Activated CD8-positive, alpha-beta T cell treated with anti-CD3 and anti-CD28 coated beads, Interleukin-2, amount 10 ng/mL, durations not matched to agents 7 days and 5 days (primary cell): ENCODE measurements around the gene SHROOM1. TPM values are rescaled to one million over a fixed set of nuclear protein-coding genes. Genes with fewer than 3 reads are reported as not detected.

Experiments
- ATAC-seq: fragments of 150-1000 bp; cut with Tn5 transposase; one replicate; pipeline ENCODE4 v1.10.0; 2021; ENCODE audit warnings: moderate library complexity
- CTCF ChIA-PET: fragments of 350-600 bp; sonication (Branson Sonifier 250); formaldehyde crosslinking; loops from one replicate; lab custom pipeline; 2021; ENCODE audit warnings: antibody characterized with exemption; lab: Charles Lee
- POLR2A ChIA-PET: fragments of 350-600 bp; sonication (Branson Sonifier 250); formaldehyde crosslinking; loops from one replicate; lab custom pipeline; 2021; ENCODE audit warnings: antibody characterized with exemption; lab: Charles Lee
- DNase-seq: peaks from one replicate; pipeline ENCODE4 v3.0.0-alpha.2; 2020
- H3K27ac Mint-ChIP-seq: one replicate; pipeline ENCODE4 v1.8.0; 2021; ENCODE audit warnings: mild to moderate bottlenecking, mixed read lengths
- H3K27me3 Mint-ChIP-seq: one replicate; pipeline ENCODE4 v1.8.0; 2021; ENCODE audit warnings: low read depth, mixed read lengths
- H3K36me3 Mint-ChIP-seq: one replicate; pipeline ENCODE4 v1.8.0; 2021; ENCODE audit warnings: low read depth, mixed read lengths
- H3K4me1 Mint-ChIP-seq: one replicate; pipeline ENCODE4 v1.8.0; 2021; ENCODE audit warnings: low read depth, mixed read lengths
- H3K4me3 Mint-ChIP-seq: one replicate; pipeline ENCODE4 v1.8.0; 2021; ENCODE audit warnings: mild to moderate bottlenecking, mixed read lengths
- H3K9me3 Mint-ChIP-seq: one replicate; pipeline ENCODE4 v1.8.0; 2022; ENCODE audit warnings: mixed read lengths; ENCODE audit not compliant: insufficient read depth
- total RNA-seq, 2 experiments: library from RNA; stranded (reverse); gene quantifications; one replicate each; pipeline ENCODE4 v1.2.3, GENCODE V29; 2021

SHROOM1 gene
- total RNA-seq, 2 experiments from 2014 or later: 2.9 to 3.3 TPM

DNA sequence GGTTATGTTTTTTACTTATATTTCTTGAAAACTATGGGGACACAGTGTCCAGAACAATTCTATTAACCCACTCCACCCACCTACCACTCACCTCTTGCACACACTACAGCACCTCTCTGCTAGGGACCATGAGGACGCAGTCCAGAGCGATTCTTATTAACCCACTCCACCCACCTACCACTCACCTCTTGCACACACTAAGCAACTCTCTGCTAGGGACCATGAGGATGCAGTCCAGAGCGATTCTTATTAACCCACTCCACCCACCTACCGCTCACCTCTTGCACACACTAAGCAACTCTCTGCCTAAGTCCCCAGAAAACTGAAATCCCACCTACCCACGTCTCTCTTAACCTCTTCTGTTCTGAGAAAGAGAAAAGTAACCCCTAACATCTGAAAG is 2.2 kb upstream of the SHROOM1 start:
- Mint-ChIP-seq H3K4me1 (peaks cover 14% of the 10 kb centered on the region), H3K27me3 (peaks cover 22% of the 10 kb centered on the region), H3K9me3 (no peaks in the 10 kb centered on the region), H3K36me3 (no peaks in the 10 kb centered on the region), H3K4me3 (no peak overlapping the region), H3K27ac (no peak overlapping the region)
- CTCF ChIA-PET: interaction anchor here (1.4 to 8.0 kb wide), 2 partner anchors 12 to 51 kb away, joined by 3 to 62 read pairs; no protein-coding TSS in a partner anchor
- DNase-seq (no peak), ATAC-seq (no peak)
- POLR2A ChIA-PET: no interaction called here

GRCh38 chr5:132831095-132831860 is 831 bp upstream of the SHROOM1 start:
- Mint-ChIP-seq H3K9me3 (no peaks in the 10 kb centered on the region), H3K27me3 (peaks cover 31% of the 10 kb centered on the region), H3K4me3 (peak overlapping the region; percentile 70), H3K36me3 (no peaks in the 10 kb centered on the region), H3K4me1 (peaks cover 16% of the 10 kb centered on the region), H3K27ac (peak overlapping the region; percentile 72)
- ChIA-PET POLR2A (interaction anchor here (0.7 to 1.7 kb wide), 2 partner anchors 56 to 220 kb away, joined by 3 to 4 read pairs; partner anchors contain the start of gene HSPA4), CTCF (interaction anchor here (4.5 to 8.0 kb wide), 3 partner anchors 11 to 52 kb away, joined by 25 to 62 read pairs (median 35); no protein-coding TSS in a partner anchor)
- DNase-seq (no peak), ATAC-seq (no peak)

GRCh38 chr5:132829742-132830435 is 558 bp downstream of the SHROOM1 start:
- DNase-seq (peak; percentile 81), ATAC-seq (peak; percentile 88)
- no peaks in the 10 kb centered on the region for H3K36me3 Mint-ChIP-seq
- peaks cover 24% of the 10 kb centered on the region for H3K4me1 Mint-ChIP-seq
- ChIA-PET CTCF (interaction anchor here (0.6 to 8.0 kb wide), 16 partner anchors 10 to 444 kb away, joined by 3 to 62 read pairs (median 4); partner anchors contain the start of gene KIF3A), POLR2A (no interaction called here)
- H3K27ac Mint-ChIP-seq: peak overlapping the region; percentile 72
- H3K27me3 Mint-ChIP-seq: peaks cover 31% of the 10 kb centered on the region
- no peaks in the 10 kb centered on the region for H3K9me3 Mint-ChIP-seq
- peak overlapping the region; percentile 81 for H3K4me3 Mint-ChIP-seq

GRCh38 chr5:132828846-132829494 is 1.5 kb downstream of the SHROOM1 start:
- H3K4me3 Mint-ChIP-seq: peak overlapping the region; percentile 81
- ChIA-PET POLR2A (interaction anchor here (2.3 kb wide), 1 partner anchor 38 kb away, joined by 7 read pairs; the partner anchor contains the start of genes GDF9 and UQCRQ), CTCF (interaction anchor here (0.9 to 8.0 kb wide), 18 partner anchors 9 to 443 kb away, joined by 3 to 62 read pairs (median 5); partner anchors contain the start of genes KIF3A and SEPTIN8)
- H3K9me3 Mint-ChIP-seq: no peaks in the 10 kb centered on the region
- no peak overlapping the region for H3K27ac Mint-ChIP-seq
- no peaks in the 10 kb centered on the region for H3K36me3 Mint-ChIP-seq
- H3K4me1 Mint-ChIP-seq: peaks cover 31% of the 10 kb centered on the region
- ATAC-seq (no peak), DNase-seq (no peak)
- H3K27me3 Mint-ChIP-seq: peaks cover 33% of the 10 kb centered on the region

DNA sequence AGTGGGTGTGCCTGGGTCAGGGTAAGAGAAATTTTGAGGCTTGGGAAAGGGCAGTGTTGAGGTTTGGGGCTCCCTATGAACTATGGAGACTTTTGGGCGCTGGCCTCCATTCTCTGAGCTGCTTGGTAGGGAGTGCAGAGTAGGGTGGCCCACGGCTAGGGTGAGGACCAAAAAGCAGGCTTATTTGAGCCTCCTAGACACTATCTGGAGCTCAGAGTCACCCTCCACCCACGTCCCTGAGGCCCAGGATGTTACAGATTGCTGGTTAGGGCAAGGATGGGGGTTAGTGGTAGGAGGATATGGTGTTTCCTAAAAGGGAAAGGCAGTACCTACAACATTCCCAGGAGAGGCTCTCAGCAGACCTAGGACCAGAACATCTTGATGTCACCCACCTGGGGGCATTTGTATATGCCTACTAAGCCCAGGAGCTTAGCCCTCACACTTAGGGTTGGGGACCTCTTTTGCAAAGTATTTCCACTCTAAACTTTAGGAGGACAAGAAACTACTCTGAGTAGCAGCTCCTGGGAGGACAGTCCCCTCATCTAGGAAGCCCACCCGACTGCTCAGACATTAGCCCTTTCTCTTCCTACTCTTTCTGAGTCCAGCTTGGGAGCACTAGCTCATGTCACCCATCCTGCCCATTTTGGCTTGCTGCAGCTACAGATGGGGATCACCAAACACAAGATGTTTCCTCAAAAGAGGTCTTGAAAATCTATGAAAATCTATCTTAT is 2.3 kb downstream of the SHROOM1 start:
- no peaks in the 10 kb centered on the region for H3K9me3 Mint-ChIP-seq
- no peaks in the 10 kb centered on the region for H3K36me3 Mint-ChIP-seq
- H3K4me3 Mint-ChIP-seq: no peak overlapping the region
- H3K27ac Mint-ChIP-seq: no peak overlapping the region
- peaks cover 37% of the 10 kb centered on the region for H3K4me1 Mint-ChIP-seq
- ChIA-PET POLR2A (interaction anchor here (0.9 to 2.3 kb wide), 2 partner anchors 38 to 302 kb away, joined by 4 to 7 read pairs; partner anchors contain the start of genes GDF9 and UQCRQ), CTCF (interaction anchor here (0.6 to 8.0 kb wide), 14 partner anchors 8 to 442 kb away, joined by 3 to 62 read pairs (median 5); partner anchors contain the start of gene SEPTIN8)
- peaks cover 35% of the 10 kb centered on the region for H3K27me3 Mint-ChIP-seq
- DNase-seq: no peak
- ATAC-seq: no peak

DNA sequence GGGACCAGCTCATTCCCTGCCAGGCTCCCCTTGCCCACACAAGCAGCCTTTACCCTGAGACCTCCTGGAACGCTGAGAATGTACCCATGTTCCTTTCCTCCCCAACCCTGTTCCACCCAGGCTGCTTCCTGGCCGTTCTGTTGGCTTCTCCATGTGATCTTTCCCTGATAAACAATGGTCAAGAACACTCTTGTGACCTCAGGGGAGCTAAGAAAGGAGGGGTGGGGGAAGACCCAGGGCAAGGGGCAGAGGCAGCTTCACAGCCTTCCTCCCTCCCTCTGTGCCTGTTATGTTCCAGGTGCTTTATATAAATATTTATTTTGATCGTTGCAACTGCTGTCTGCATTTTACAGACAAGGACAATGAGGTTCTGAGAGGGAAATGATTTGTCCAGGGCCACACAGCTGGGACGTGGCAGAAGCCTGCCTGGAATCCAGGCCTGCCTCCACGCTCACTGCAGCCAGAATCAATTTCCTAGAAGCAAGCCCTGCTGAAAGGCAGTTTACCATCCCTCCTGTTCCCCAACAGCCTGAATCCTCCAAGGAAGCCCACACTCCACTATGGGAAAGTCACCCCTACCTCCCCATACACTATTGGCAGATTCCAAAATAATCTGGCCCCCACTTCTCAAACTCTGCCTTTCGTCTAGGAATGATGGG is 3.9 kb downstream of the SHROOM1 start:
- Mint-ChIP-seq H3K27me3 (peaks cover 33% of the 10 kb centered on the region), H3K36me3 (no peaks in the 10 kb centered on the region), H3K4me3 (peak overlapping the region; percentile 54), H3K9me3 (no peaks in the 10 kb centered on the region), H3K4me1 (peaks cover 38% of the 10 kb centered on the region), H3K27ac (no peak overlapping the region)
- ChIA-PET POLR2A (interaction anchor here (0.7 to 1.4 kb wide), 2 partner anchors 41 to 331 kb away, joined by 3 to 4 read pairs; no protein-coding TSS in a partner anchor), CTCF (interaction anchor here (1.0 to 5.0 kb wide), 5 partner anchors 38 to 300 kb away, joined by 3 to 25 read pairs (median 3); no protein-coding TSS in a partner anchor)
- ATAC-seq: no peak
- no peak for DNase-seq

- ChIA-PET POLR2A (interaction anchor here (0.7 to 1.4 kb wide), 3 partner anchors 41 to 330 kb away, joined by 3 to 4 read pairs (median 3); partner anchors contain the start of genes GDF9 and UQCRQ), CTCF (interaction anchor here (1.0 to 3.2 kb wide), 3 partner anchors 12 to 299 kb away, joined by 3 to 10 read pairs (median 5); partner anchors contain the start of gene SOWAHA)
- DNase-seq (peak; percentile 49), ATAC-seq (peak; percentile 57)
- Mint-ChIP-seq H3K36me3 (no peaks in the 10 kb centered on the region), H3K4me1 (peaks cover 33% of the 10 kb centered on the region), H3K27me3 (peaks cover 27% of the 10 kb centered on the region), H3K9me3 (no peaks in the 10 kb centered on the region), H3K4me3 (peak overlapping the region; percentile 54), H3K27ac (no peak overlapping the region)
These were observed 4.5 kb downstream of the SHROOM1 start for GRCh38 chr5:132825834-132826391.

DNA sequence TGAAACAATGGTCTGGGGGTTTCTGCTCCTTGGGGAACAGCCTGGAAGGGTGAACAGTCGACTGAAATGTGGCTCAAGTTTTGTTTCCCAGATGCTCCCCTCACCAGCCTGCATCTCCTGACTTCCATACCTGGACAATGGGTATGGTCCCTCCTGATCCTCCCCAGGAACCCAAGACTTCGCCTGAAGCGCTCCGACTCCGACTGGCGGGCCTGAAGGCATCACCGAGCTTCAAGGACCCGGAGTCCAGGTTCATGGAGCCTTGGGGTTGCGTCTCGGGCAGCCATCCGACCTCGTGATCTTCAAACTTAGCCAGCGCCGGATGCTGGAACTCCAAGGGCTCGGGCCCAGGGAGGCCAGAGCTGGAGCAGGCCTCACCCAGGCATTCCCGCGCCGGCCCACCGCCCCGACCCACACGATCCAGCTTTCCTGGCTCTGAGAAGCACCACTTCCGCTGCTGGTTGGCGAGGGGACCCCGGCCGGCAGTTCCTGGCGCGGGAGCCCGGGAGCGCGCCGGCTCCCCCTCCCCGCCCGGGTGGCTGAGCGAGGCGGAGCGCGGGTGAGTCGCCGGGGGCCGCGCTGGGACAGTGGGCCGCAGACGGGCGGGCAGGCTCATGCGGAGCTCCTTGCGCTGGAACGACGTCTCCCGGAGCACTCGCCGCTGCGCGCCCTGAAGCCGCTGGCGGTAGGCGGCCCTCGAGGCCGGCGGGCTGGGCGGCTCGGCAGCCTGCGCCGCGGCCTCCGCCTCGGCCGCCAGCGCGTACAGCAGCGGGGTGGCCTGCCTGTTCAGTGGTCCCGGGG is 5.2 kb downstream of the SHROOM1 start:
- ChIA-PET CTCF (interaction anchor here (0.8 to 3.2 kb wide), 6 partner anchors 12 to 299 kb away, joined by 3 to 10 read pairs (median 3); partner anchors contain the start of genes CCNI2 and SOWAHA), POLR2A (interaction anchor here (1.0 kb wide), 1 partner anchor 41 kb away, joined by 3 read pairs; the partner anchor contains the start of genes GDF9 and UQCRQ)
- ATAC-seq (peak; percentile 13), DNase-seq (no peak)
- Mint-ChIP-seq H3K4me1 (peaks cover 35% of the 10 kb centered on the region), H3K27me3 (peaks cover 26% of the 10 kb centered on the region), H3K27ac (no peak overlapping the region), H3K36me3 (no peaks in the 10 kb centered on the region), H3K4me3 (peak overlapping the region; percentile 52), H3K9me3 (no peaks in the 10 kb centered on the region)

DNA sequence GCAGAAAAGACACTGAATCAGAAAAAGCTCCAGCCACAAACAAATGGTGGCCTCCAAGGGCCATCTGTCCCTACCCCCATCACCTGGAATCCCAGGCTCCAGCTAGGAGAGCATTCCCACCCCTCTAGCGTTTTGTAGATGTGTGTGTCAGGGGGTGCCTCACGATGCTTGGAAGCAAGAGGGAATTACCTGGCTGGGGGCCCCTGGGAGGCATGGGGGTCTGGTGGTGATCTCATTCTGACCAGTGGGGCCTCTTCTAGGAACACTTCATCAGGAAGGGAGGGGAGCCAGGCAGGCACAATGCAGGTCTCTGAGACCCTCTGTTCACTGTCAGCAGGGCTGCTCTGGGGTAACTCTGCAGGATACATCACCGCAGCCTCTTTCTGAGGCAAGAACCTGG is 6.0 kb downstream of the SHROOM1 start:
- H3K4me1 Mint-ChIP-seq: peaks cover 39% of the 10 kb centered on the region
- DNase-seq (no peak), ATAC-seq (no peak)
- POLR2A ChIA-PET: no interaction called here
- peak overlapping the region; percentile 52 for H3K4me3 Mint-ChIP-seq
- H3K9me3 Mint-ChIP-seq: no peaks in the 10 kb centered on the region
- H3K36me3 Mint-ChIP-seq: no peaks in the 10 kb centered on the region
- CTCF ChIA-PET: interaction anchor here (0.8 to 2.2 kb wide), 5 partner anchors 11 to 319 kb away, joined by 3 to 5 read pairs (median 3); partner anchors contain the start of genes CCNI2 and SOWAHA
- peaks cover 27% of the 10 kb centered on the region for H3K27me3 Mint-ChIP-seq
- no peak overlapping the region for H3K27ac Mint-ChIP-seq
